Dermis microvascular lymphatic vessel endothelial cell (primary cell): ENCODE results near the gene SYPL1. TPM values are rescaled to one million over a fixed set of nuclear protein-coding genes. Genes with fewer than 3 reads are reported as not detected.

Experiments
- DNase-seq, 2 donors: peaks; one replicate each; pipeline versions ENCODE4 v3.0.0 to v3.0.0-alpha.2; 2010; ENCODE audit warnings: low read depth in 2 of 2
- total RNA-seq: library from RNA; depleted of rRNA; stranded (reverse); fragments of >200 nt; gene quantifications from 2 replicates; pipeline ENCODE4 v1.2.1, GENCODE V29; 2014

The SYPL1 gene
- total RNA-seq, 1 donor from 2014 or later: 70.1 TPM

- DNase-seq: no peak
Observed at GRCh38 chr7:106052681-106053080, 59.4 kb downstream of the SYPL1 start.

GRCh38 chr7:106050746-106051117 is 61.4 kb downstream of the SYPL1 start:
- DNase-seq: peak in 1 of 2 donors; percentile 69

- DNase-seq: peak in 1 of 2 donors; percentile 21
Observed at GRCh38 chr7:106050002-106050745, 61.9 kb downstream of the SYPL1 start.

GRCh38 chr7:106049139-106049752 is 62.9 kb downstream of the SYPL1 start:
- no peak for DNase-seq

- DNase-seq: no peak
Observed at GRCh38 chr7:106048706-106049020, 63.4 kb downstream of the SYPL1 start.

- no peak for DNase-seq
Observed at GRCh38 chr7:106047818-106048705, 64.0 kb downstream of the SYPL1 start.

GRCh38 chr7:106047184-106047583 is 64.9 kb downstream of the SYPL1 start:
- DNase-seq: no peak

- DNase-seq: no peak
Observed at GRCh38 chr7:106045586-106045985, 66.5 kb downstream of the SYPL1 start.

- no peak for DNase-seq
Observed at GRCh38 chr7:106045139-106045538, 67.0 kb downstream of the SYPL1 start.

- no peak for DNase-seq
Observed at GRCh38 chr7:106042196-106042611, 69.9 kb downstream of the SYPL1 start.

- peak in 1 of 2 donors; percentile 53 for DNase-seq
Observed at GRCh38 chr7:106041140-106041717, 70.9 kb downstream of the SYPL1 start.

Other genes with a start within 250 kb of the SYPL1 start
- 3.5 and 4.0 TPM in 2 replicates for gene ATXN7L1, start 235.7 kb downstream of the SYPL1 start, total RNA-seq
- gene CDHR3, start 149.0 kb downstream of the SYPL1 start, total RNA-seq: 1.0 and 1.3 TPM in 2 replicates
- 185 and 305 TPM in 2 replicates for gene NAMPT, start 172.7 kb upstream of the SYPL1 start, total RNA-seq